D721Med (cell line): ENCODE results near the gene CRLF1.

ENCODE experiments used
- DNase-seq: peaks from one replicate; pipeline ENCODE4 v3.0.0; 2011; ENCODE audit warnings: low spot score; ENCODE audit not compliant: insufficient read length
- FAIRE-seq: peaks from 2 replicates; lab custom pipeline; 2011; peaks lifted over from hg19 to GRCh38; lab: Jason Lieb, UNC
- CTCF ChIP-seq: IDR thresholded peaks from 2 replicates; pipeline ENCODE4 v1.5.1; 2012; ENCODE audit warnings: mild to moderate bottlenecking, control low read depth; ENCODE audit not compliant: insufficient read depth; ENCODE audit errors: missing control alignments

The CRLF1 gene

GRCh38 chr19:18608102-18608804 lies 1.7 kb upstream of the CRLF1 start:
- DNase-seq = no peak
- TF ChIP-seq CTCF = no peak
- FAIRE-seq = no peak

- TF ChIP-seq CTCF = no peak
- DNase-seq (peak; percentile 57), FAIRE-seq (no peak)
Measured at GRCh38 chr19:18607226-18608101, 865 bp upstream of the CRLF1 start.

- peak; percentile 43 for DNase-seq
- TF ChIP-seq CTCF = no peak
- FAIRE-seq = no peak
Measured at GRCh38 chr19:18605546-18606280, 886 bp downstream of the CRLF1 start.

GRCh38 chr19:18605196-18605545 lies 1.4 kb downstream of the CRLF1 start:
- no peak for DNase-seq
- no peak for FAIRE-seq
- TF ChIP-seq CTCF = no peak

GRCh38 chr19:18604820-18605159 lies 1.8 kb downstream of the CRLF1 start:
- no peak for TF ChIP-seq CTCF
- no peak for FAIRE-seq
- no peak for DNase-seq

GRCh38 chr19:18603958-18604819 lies 2.4 kb downstream of the CRLF1 start:
- FAIRE-seq (no peak), DNase-seq (no peak)
- no peak for TF ChIP-seq CTCF
